Ovary (tissue), 9 donors: Measurements from ENCODE around the gene SYAP1. TPM values are rescaled to one million over a fixed set of nuclear protein-coding genes. Genes with fewer than 3 reads are reported as not detected.

ENCODE experiments used
- DNase-seq, 5 donors: peaks; one replicate each; pipeline ENCODE4 v3.0.0-alpha.2; 2019 to 2020
- H3K27ac ChIP-seq, 2 donors: fragments of 200-600 bp; one replicate each; pipeline versions ENCODE4 v1.5.1 to v1.8.0; 2019 to 2022
- H3K27me3 ChIP-seq: fragments of 200-600 bp; one replicate; pipeline ENCODE4 v1.8.0; 2022
- H3K36me3 ChIP-seq: fragments of 200-600 bp; sonication (generic); one replicate; pipeline ENCODE4 v1.5.1; 2019
- H3K4me1 ChIP-seq: one replicate; pipeline ENCODE4 v1.8.1; 2013; ENCODE audit warnings: mild to moderate bottlenecking, moderate library complexity; ENCODE audit not compliant: insufficient read depth
- H3K4me3 ChIP-seq: fragments of 200-600 bp; sonication (generic); one replicate; pipeline ENCODE4 v1.5.1; 2017
- H3K9me3 ChIP-seq, 2 donors: fragments of 200-600 bp in 1 of 2; sonication (generic) in 1 of 2; one replicate each; pipeline versions ENCODE4 v1.5.1 to v1.8.1; 2013 to 2019; ENCODE audit warnings: mild to moderate bottlenecking in 1 of 2, moderate library complexity in 1 of 2
- CTCF ChIP-seq, 3 donors: fragments of 450-650 bp in 2 of 3; fragments of 200-600 bp in 1 of 3; IDR thresholded peaks; one replicate each; pipeline versions ENCODE4 v1.5.1 to v1.8.0; 2016 to 2022; ENCODE audit warnings: antibody characterized with exemption in 3 of 3, mild to moderate bottlenecking in 1 of 3
- EP300 ChIP-seq: sonication (generic); formaldehyde crosslinking; IDR thresholded peaks from one replicate; pipeline ENCODE4 v1.6.1; 2017; ENCODE audit warnings: antibody characterized with exemption
- POLR2A ChIP-seq: fragments of 450-650 bp; IDR thresholded peaks from one replicate; pipeline ENCODE4 v1.6.1; 2017; ENCODE audit warnings: antibody characterized with exemption, mild to moderate bottlenecking, moderate library complexity
- WGBS, 3 donors: extraction: QIAGEN DNeasy Blood & Tissue Kit in 1 of 3; methylation state at CpG; one replicate each; pipeline versions ENCODE4 v1.1.5 to v1.1.7; 2013 to 2017; 5-methylcytosine and 5-hydroxymethylcytosine counted together
- intact Hi-C, 4 donors: fragments of 100-400 bp; cut with DNase I; formaldehyde crosslinking; loops; one replicate each; pipeline versions ENCODE4 v1.11.0 to v1.15.1; 2022 to 2023
- polyA plus RNA-seq, 2 donors: library from polyadenylated mRNA; stranded (reverse); fragments of 200-250 nt in 1 of 2; fragments of 350-450 nt in 1 of 2; fragmentation: Illumina TruSeq in 1 of 2; extraction: RNeasy Lipid Tissue Mini Kit (QIAGEN cat#74804) in 1 of 2; gene quantifications; one replicate each; pipeline ENCODE4 v1.2.3, GENCODE V29; 2013 to 2014
- total RNA-seq, 7 donors: library from RNA; depleted of rRNA in 2 of 7; stranded (reverse); fragments of >200 nt in 2 of 7; fragmentation: NEBNext Ultra II Directional in 3 of 7; extraction: Animal tissue kit (Norgen Biotek cat#: 25700) in 3 of 7; gene quantifications; one replicate each; pipeline versions ENCODE4 v1.1.0 to v1.2.4, GENCODE V29; 2016 to 2023
- donor health status: DM: no; HTN: no; CAD: no; lungs with moderate emphysema.
- donor health status: DM: no; HTN: no; CAD: no.
- donor health status: Bipolar disorder and iron deficiency.
- donor health status: DM: yes; HTN: yes; CAD: no.
- donor health status: DM: no; HTN: no; CAD: no.
- donor health status: DM: yes; HTN: yes; CAD: no.

The SYAP1 gene
- total and polyA plus RNA-seq, 9 donors: 9.6 to 36.9 (median 25.4) TPM

- Histone ChIP-seq H3K4me3 (no peak overlapping the region), H3K4me1 (no peaks in the 10 kb centered on the region), H3K27ac (no peak overlapping the region), H3K9me3 (no peaks in the 10 kb centered on the region), H3K36me3 (no peaks in the 10 kb centered on the region), H3K27me3 (no peaks in the 10 kb centered on the region)
- TF ChIP-seq POLR2A (no peak), CTCF (IDR thresholded peaks at IDR 0.05) (no peak), EP300 (no peak)
- 89 to 94% (median 93%) methylated on average over 5 of the region's 5 CpGs for WGBS, 3 donors
- intact Hi-C loops: no loop called here
- DNase-seq: no peak
Measured at GRCh38 chrX:16745102-16745501, 25.7 kb downstream of the SYAP1 start.

GRCh38 chrX:16745659-16746058, 26.2 kb downstream of the SYAP1 start:
- no peak for TF ChIP-seq POLR2A
- no peak for TF ChIP-seq CTCF (IDR thresholded peaks at IDR 0.05)
- TF ChIP-seq EP300: no peak

GRCh38 chrX:16748425-16748824, 29.0 kb downstream of the SYAP1 start:
- Histone ChIP-seq H3K9me3 (no peaks in the 10 kb centered on the region), H3K36me3 (no peaks in the 10 kb centered on the region), H3K27ac (no peak overlapping the region), H3K27me3 (no peaks in the 10 kb centered on the region), H3K4me3 (no peak overlapping the region), H3K4me1 (no peaks in the 10 kb centered on the region)
- 78 to 93% (median 89%) methylated on average over 5 of the region's 5 CpGs for WGBS, 3 donors
- DNase-seq: no peak
- intact Hi-C loops: no loop called here
- TF ChIP-seq EP300: no peak
- no peak for TF ChIP-seq CTCF (IDR thresholded peaks at IDR 0.05)
- no peak for TF ChIP-seq POLR2A

More at GRCh38 chrX:16745659-16746058, 26.2 kb downstream of the SYAP1 start:
- no peaks in the 10 kb centered on the region for H3K27me3 ChIP-seq
- no peak overlapping the region for H3K27ac ChIP-seq
- WGBS, 3 donors: 81 to 88% (median 84%) methylated on average over 5 of the region's 5 CpGs
- DNase-seq: no peak
- H3K9me3 ChIP-seq: no peaks in the 10 kb centered on the region
- H3K4me3 ChIP-seq: no peak overlapping the region
- no peaks in the 10 kb centered on the region for H3K4me1 ChIP-seq
- no peaks in the 10 kb centered on the region for H3K36me3 ChIP-seq
- intact Hi-C loops: no loop called here

GRCh38 chrX:16750136-16750535, 30.7 kb downstream of the SYAP1 start:
- H3K27ac ChIP-seq: no peak overlapping the region
- TF ChIP-seq EP300 (no peak), POLR2A (no peak), CTCF (IDR thresholded peaks at IDR 0.05) (no peak)
- no peak for DNase-seq
- H3K4me1 ChIP-seq: no peaks in the 10 kb centered on the region
- H3K27me3 ChIP-seq: no peaks in the 10 kb centered on the region
- no peaks in the 10 kb centered on the region for H3K9me3 ChIP-seq
- H3K36me3 ChIP-seq: no peaks in the 10 kb centered on the region
- intact Hi-C loops: no loop called here
- 98 to 99% (median 99%) methylated on average over 7 of the region's 7 CpGs for WGBS, 3 donors
- no peak overlapping the region for H3K4me3 ChIP-seq

- Histone ChIP-seq H3K36me3 (no peaks in the 10 kb centered on the region), H3K27ac (no peak overlapping the region), H3K4me1 (no peaks in the 10 kb centered on the region), H3K27me3 (no peaks in the 10 kb centered on the region), H3K9me3 (no peaks in the 10 kb centered on the region), H3K4me3 (no peak overlapping the region)
- TF ChIP-seq EP300 (no peak), POLR2A (no peak), CTCF (IDR thresholded peaks at IDR 0.05) (no peak)
- intact Hi-C loops: no loop called here
- DNase-seq: no peak
- WGBS, 3 donors: 85 to 98% (median 90%) methylated on average over 2 of the region's 2 CpGs
Measured at GRCh38 chrX:16754019-16754418, 34.6 kb downstream of the SYAP1 start.
